Heart left ventricle (tissue), 16 donors: Measurements from ENCODE around the gene FHIP1A. TPM values are rescaled to one million over a fixed set of nuclear protein-coding genes. Genes with fewer than 3 reads are reported as not detected.

ENCODE experiments used
- ATAC-seq, 4 donors: fragments of 200-7000 bp; cut with Tn5 transposase; one replicate each; pipeline ENCODE4 v1.9.1; 2020 to 2022; ENCODE audit warnings: moderate library complexity in 4 of 4, mild to moderate bottlenecking in 3 of 4, moderate number of reproducible peaks in 1 of 4
- DNase-seq, 5 donors: peaks; one replicate each; pipeline ENCODE4 v3.0.0-alpha.2; 2020
- H3K27ac ChIP-seq, 12 donors: fragments of 200-600 bp; sonication (generic) in 4 of 12; one replicate each; pipeline versions ENCODE4 v1.5.0 to v1.8.0; 2016 to 2022; ENCODE audit warnings: mild to moderate bottlenecking in 2 of 12
- H3K27me3 ChIP-seq, 9 donors: fragments of 200-600 bp; sonication (generic) in 2 of 9; one replicate each; pipeline versions ENCODE4 v1.5.1 to v1.8.0; 2016 to 2022; ENCODE audit warnings: mild to moderate bottlenecking in 3 of 9
- H3K36me3 ChIP-seq, 9 donors: fragments of 200-600 bp; sonication (generic) in 2 of 9; one replicate each; pipeline versions ENCODE4 v1.5.0 to v1.8.0; 2018 to 2022; ENCODE audit warnings: mild to moderate bottlenecking in 2 of 9
- H3K4me1 ChIP-seq, 12 donors: fragments of 200-600 bp; sonication (generic) in 4 of 12; one replicate each; pipeline versions ENCODE4 v1.5.0 to v1.8.0; 2016 to 2022; ENCODE audit warnings: mild to moderate bottlenecking in 3 of 12
- H3K4me3 ChIP-seq, 12 donors: fragments of 200-600 bp; sonication (generic) in 4 of 12; one replicate each; pipeline versions ENCODE4 v1.5.0 to v1.8.0; 2017 to 2022; ENCODE audit warnings: mild to moderate bottlenecking in 9 of 12, moderate library complexity in 4 of 12
- H3K9me3 ChIP-seq, 12 donors: fragments of 200-600 bp; sonication (generic) in 4 of 12; one replicate each; pipeline versions ENCODE4 v1.5.0 to v1.8.0; 2016 to 2022; ENCODE audit warnings: mild to moderate bottlenecking in 1 of 12
- POLR2A ChIP-seq, 2 donors: fragments of 450-650 bp; IDR thresholded peaks; one replicate each; pipeline ENCODE4 v1.6.1; 2017; ENCODE audit warnings: antibody characterized with exemption in 2 of 2, mild to moderate bottlenecking in 2 of 2, moderate library complexity in 2 of 2
- WGBS, 4 donors: extraction: QIAGEN DNeasy Blood & Tissue Kit in 2 of 4; methylation state at CpG; one replicate each; pipeline versions ENCODE4 v1.1.5 to v1.1.7; 2013 to 2018; 5-methylcytosine and 5-hydroxymethylcytosine counted together
- intact Hi-C, 10 donors: fragments of 100-400 bp; cut with DNase I; formaldehyde crosslinking; loops; one replicate each; pipeline versions ENCODE4 v1.11.1 to v1.14.2; 2022
- polyA plus RNA-seq, 2 donors: library from polyadenylated mRNA; stranded (reverse); fragments of 200-250 nt; gene quantifications; one replicate each; pipeline ENCODE4 v1.2.3, GENCODE V29; 2013
- total RNA-seq, 9 donors: library from RNA; depleted of rRNA in 2 of 9; stranded (reverse); fragments of >200 nt in 2 of 9; fragmentation: NEBNext Ultra II Directional in 3 of 9; extraction: Animal tissue kit (Norgen Biotek cat#: 25700) in 3 of 9; gene quantifications; one replicate each; pipeline versions ENCODE4 v1.1.0 to v1.2.4, GENCODE V29; 2016 to 2023
- TF ChIP-seq, protein P1 (sequence below), 12 donors: fragments of 200-600 bp; sonication (generic) in 4 of 12; IDR thresholded peaks; one replicate each; pipeline versions ENCODE4 v1.5.0 to v1.8.0; 2018 to 2022; ENCODE audit warnings: antibody characterized with exemption in 12 of 12, mild to moderate bottlenecking in 5 of 12
- donor health status: ischemic (EF 13 %, LVEDD 7.1; RV severe dilation, severe dysfunction).
- donor health status: healthy with polysubstance abuse.
- donor health status: DM: no; HTN: yes; CAD: no.
- donor health status: DM: no; HTN: no; CAD: no.
- donor health status: ischemic (EF 25% LVEDD 6.9; RV normal size, moderate dysfunction).
- donor health status: ischemic (EF 25% LVEDD 5.7; RV mildly dilated, moderate dysfunction).
- donor health status: healthy.
- donor health status: DM: yes; HTN: yes; CAD: no.
- donor health status: ischemic (EF 35%, LVEDD 5.7; RV mildly dilated, moderate dysfunction).
- donor health status: nonischemic (EF 11% LVEDD 7.7; RV severe dilation, severe dysfunction).
- donor health status: DM: yes; HTN: yes; CAD: no.
- donor health status: PGD.
- donor health status: ischemic (EF 29% LVEDD 5.4; RV normal size, mild dysfunction).
- donor health status: nonischemic (EF 23%, LVEDD 6.1; RV moderate dilation, normal function).

FHIP1A gene
- total and polyA plus RNA-seq, 11 donors = 3.7 to 32.0 (median 23.6) TPM

- ATAC-seq (peak in 1 of 4 donors; percentile 24), DNase-seq (no peak)
- H3K4me1 ChIP-seq = peaks cover 0 to 28% (median 9%) of the 10 kb centered on the region in 12 donors
- peaks cover 0 to 25% (median 0%) of the 10 kb centered on the region in 9 donors for H3K27me3 ChIP-seq
- H3K27ac ChIP-seq = peak overlapping the region in 10 of 12 donors; percentile 18 to 77 (median 54)
- H3K9me3 ChIP-seq = no peaks in the 10 kb centered on the region
- TF ChIP-seq, protein P1, sequence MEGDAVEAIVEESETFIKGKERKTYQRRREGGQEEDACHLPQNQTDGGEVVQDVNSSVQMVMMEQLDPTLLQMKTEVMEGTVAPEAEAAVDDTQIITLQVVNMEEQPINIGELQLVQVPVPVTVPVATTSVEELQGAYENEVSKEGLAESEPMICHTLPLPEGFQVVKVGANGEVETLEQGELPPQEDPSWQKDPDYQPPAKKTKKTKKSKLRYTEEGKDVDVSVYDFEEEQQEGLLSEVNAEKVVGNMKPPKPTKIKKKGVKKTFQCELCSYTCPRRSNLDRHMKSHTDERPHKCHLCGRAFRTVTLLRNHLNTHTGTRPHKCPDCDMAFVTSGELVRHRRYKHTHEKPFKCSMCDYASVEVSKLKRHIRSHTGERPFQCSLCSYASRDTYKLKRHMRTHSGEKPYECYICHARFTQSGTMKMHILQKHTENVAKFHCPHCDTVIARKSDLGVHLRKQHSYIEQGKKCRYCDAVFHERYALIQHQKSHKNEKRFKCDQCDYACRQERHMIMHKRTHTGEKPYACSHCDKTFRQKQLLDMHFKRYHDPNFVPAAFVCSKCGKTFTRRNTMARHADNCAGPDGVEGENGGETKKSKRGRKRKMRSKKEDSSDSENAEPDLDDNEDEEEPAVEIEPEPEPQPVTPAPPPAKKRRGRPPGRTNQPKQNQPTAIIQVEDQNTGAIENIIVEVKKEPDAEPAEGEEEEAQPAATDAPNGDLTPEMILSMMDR (IDR thresholded peaks at IDR 0.05) = no peak
- no peak for TF ChIP-seq POLR2A (IDR thresholded peaks at IDR 0.05)
- intact Hi-C loops = no loop called here
- H3K36me3 ChIP-seq = no peaks in the 10 kb centered on the region
- H3K4me3 ChIP-seq = peak overlapping the region in 11 of 12 donors; percentile 33 to 75 (median 63)
- 10 to 20% (median 15%) methylated on average over 8 of the region's 8 CpGs for WGBS, 4 donors
Observed at GRCh38 chr4:151408380-151408629, 671 bp upstream of the FHIP1A start.

GRCh38 chr4:151409470-151410313, 716 bp downstream of the FHIP1A start:
- intact Hi-C loops = no loop called here
- peak overlapping the region in 11 of 12 donors; percentile 15 to 77 (median 59) for H3K27ac ChIP-seq
- DNase-seq = peak in 2 of 5 donors; percentile 24 to 63

GRCh38 chr4:151415978-151416377, 7.0 kb downstream of the FHIP1A start:
- Histone ChIP-seq H3K27me3 (peaks cover 0 to 6% (median 0%) of the 10 kb centered on the region in 9 donors), H3K4me1 (peaks cover 0 to 7% (median 0%) of the 10 kb centered on the region in 12 donors), H3K9me3 (no peaks in the 10 kb centered on the region), H3K36me3 (no peaks in the 10 kb centered on the region), H3K27ac (no peak overlapping the region), H3K4me3 (no peak overlapping the region)
- DNase-seq (no peak), ATAC-seq (no peak)
- no peak for TF ChIP-seq POLR2A (IDR thresholded peaks at IDR 0.05)
- TF ChIP-seq, protein P1 (IDR thresholded peaks at IDR 0.05) = no peak
- intact Hi-C loops = no loop called here

More at GRCh38 chr4:151409470-151410313, 716 bp downstream of the FHIP1A start:
- Histone ChIP-seq H3K9me3 (no peaks in the 10 kb centered on the region), H3K27me3 (peaks cover 0 to 25% (median 0%) of the 10 kb centered on the region in 9 donors), H3K4me3 (peak overlapping the region; percentile 33 to 75 (median 63)), H3K4me1 (peaks cover 0 to 28% (median 9%) of the 10 kb centered on the region in 12 donors), H3K36me3 (no peaks in the 10 kb centered on the region)
- TF ChIP-seq, protein P1 (IDR thresholded peaks at IDR 0.05) = no peak
- 7 to 13% (median 7%) methylated on average over 19 to 27 of the region's 27 CpGs for WGBS, 4 donors
- ATAC-seq = peak in 3 of 4 donors; percentile 19 to 59 (median 28)

DNA sequence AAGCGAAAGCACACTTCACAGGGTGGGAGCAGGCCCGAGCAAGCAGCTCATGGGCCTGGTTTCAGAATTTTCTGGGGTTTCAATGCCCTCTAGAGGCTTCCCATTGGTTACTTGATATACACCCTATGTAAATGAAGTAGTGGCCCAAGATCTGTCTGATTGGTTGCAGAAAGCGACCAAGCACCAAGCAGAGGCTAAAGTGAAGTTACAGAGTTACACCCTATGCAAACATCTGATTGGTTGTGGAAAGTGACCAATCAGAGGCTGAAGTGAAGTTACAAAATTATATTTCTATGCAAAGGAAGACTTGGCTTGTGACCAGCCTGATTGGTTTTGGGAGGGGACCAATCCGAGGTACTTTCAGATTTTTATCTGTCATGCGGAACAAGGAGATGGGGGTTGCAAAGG, 8.2 kb downstream of the FHIP1A start:
- Histone ChIP-seq H3K27ac (no peak overlapping the region), H3K9me3 (no peaks in the 10 kb centered on the region), H3K4me1 (peaks cover 0 to 7% (median 0%) of the 10 kb centered on the region in 12 donors), H3K4me3 (no peak overlapping the region), H3K27me3 (peaks cover 0 to 6% (median 0%) of the 10 kb centered on the region in 9 donors), H3K36me3 (no peaks in the 10 kb centered on the region)
- ATAC-seq = no peak
- 88 to 91% (median 89%) methylated on average over 5 of the region's 5 CpGs for WGBS, 4 donors
- TF ChIP-seq, protein P1 (IDR thresholded peaks at IDR 0.05) = no peak
- TF ChIP-seq POLR2A (IDR thresholded peaks at IDR 0.05) = no peak
- intact Hi-C loops = no loop called here
- no peak for DNase-seq
